ENCODE measurements around the gene GSTT2. TPM values are rescaled to one million over a fixed set of nuclear protein-coding genes. Genes with fewer than 3 reads are reported as not detected.

GSTT2 gene
- total RNA-seq: 0.38 TPM in 1 of 2 replicates, not detected in the other

DNA sequence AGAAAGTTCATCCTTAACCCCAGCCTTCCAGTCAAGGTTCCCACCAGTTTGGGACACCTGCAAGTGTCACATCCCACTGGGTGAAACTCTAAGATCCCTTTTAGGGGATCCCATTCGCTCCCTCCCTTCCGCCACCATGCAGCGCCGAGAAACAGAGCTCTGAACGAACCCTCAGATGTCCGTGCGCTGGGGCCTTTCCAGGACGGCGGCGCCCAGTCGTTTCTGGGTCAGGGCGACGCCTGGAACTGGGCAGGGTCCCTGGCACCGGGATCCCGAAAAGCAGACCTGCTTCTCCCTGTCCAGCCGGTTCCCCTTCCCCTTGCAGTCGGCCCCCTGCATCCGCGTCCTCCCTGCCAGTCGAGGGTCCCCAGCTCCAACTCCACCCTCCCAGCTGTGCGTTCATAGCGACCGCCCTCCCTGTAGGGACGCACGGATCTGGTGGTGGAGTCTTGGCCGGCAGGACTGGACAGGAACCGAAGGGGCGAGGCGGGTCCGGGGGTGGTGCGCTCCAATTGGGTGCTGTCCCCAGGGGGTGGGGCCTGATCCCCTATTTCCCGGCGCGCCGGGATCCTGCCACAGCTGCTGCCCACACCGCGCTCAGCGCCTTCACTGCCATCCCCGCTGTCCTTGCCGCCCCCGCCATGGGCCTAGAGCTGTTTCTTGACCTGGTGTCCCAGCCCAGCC is at the start of gene GSTT2:
GSTT2 (plus strand) TSS at position 578 of the 684 bp plus-strand sequence.

DNA sequence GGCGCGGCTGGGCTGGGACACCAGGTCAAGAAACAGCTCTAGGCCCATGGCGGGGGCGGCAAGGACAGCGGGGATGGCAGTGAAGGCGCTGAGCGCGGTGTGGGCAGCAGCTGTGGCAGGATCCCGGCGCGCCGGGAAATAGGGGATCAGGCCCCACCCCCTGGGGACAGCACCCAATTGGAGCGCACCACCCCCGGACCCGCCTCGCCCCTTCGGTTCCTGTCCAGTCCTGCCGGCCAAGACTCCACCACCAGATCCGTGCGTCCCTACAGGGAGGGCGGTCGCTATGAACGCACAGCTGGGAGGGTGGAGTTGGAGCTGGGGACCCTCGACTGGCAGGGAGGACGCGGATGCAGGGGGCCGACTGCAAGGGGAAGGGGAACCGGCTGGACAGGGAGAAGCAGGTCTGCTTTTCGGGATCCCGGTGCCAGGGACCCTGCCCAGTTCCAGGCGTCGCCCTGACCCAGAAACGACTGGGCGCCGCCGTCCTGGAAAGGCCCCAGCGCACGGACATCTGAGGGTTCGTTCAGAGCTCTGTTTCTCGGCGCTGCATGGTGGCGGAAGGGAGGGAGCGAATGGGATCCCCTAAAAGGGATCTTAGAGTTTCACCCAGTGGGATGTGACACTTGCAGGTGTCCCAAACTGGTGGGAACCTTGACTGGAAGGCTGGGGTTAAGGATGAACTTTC is 18.7 kb upstream of the GSTT2 start, which contains the start of gene GSTT2B:
GSTT2B (minus strand) TSS at position 112 of the 688 bp plus-strand sequence; CDS start at position 48, 64 bp downstream.

GRCh38 chr22:23966568-23966967 is 13.4 kb upstream of the GSTT2 start, which contains the start of gene DDTL:
Gene DDTL (plus strand): TSS chr22:23966888. CDS start chr22:23966915, 27 bp downstream.

DNA sequence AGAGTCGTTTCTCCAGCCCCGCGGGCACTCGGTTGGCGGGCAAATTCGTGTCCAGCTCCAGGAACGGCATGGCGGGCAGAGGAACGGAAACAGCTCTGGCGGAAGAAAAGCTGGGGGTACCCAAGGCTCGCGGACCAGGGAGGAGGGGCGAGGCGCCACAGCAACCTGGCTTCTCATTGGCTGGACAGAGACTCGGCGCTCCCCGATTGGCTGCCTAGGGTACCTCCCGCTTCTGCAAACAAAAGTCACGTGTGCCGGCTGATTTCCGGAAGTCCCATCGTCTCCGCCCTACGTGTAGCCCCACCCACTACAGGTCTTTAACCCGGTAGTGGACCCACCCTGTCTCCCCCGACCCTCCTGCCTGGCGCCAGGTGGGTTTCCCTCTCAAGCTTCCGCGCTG is 5.6 kb upstream of the GSTT2 start, which contains the start of gene DDT:
DDT (minus strand) TSS at position 97 of the 400 bp plus-strand sequence; CDS start at position 70, 27 bp downstream.

DNA sequence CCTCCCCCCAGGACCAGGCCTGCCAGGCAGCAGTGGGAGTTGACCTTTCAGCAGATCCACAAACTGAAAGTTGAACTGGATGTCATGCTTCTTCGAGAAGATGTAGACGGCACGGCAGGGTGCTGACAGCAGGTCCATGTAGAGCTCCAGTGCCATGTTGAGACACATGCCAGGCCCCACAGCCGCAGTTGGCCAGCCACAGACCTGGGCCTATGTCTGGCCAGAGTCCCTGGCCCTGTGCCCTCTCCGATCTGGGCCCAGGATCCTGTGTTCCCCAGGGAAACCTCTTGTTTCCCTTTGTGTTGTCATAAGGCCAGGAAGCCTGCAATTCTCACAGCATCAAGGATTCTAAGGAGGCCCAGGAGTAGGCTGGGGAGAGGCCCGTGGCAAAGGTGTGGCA is 25.3 kb downstream of the GSTT2 start, which contains the start of gene GSTT4:
GSTT4 (minus strand) TSS at position 253 of the 400 bp plus-strand sequence; CDS start at position 156, 97 bp downstream.

Other genes with a start within 250 kb of the GSTT2 start
- 1.9 and 3.0 TPM in 2 replicates for gene ZNF70, start 229.0 kb upstream of the GSTT2 start, total RNA-seq
- 0.18 TPM in 1 of 2 replicates, not detected in the other for gene VPREB3, start 225.7 kb upstream of the GSTT2 start, total RNA-seq
- 0.63 TPM in 1 of 2 replicates, not detected in the other for gene C22orf15, start 217.1 kb upstream of the GSTT2 start, total RNA-seq
- 4.3 and 8.4 TPM in 2 replicates for gene CHCHD10, start 212.2 kb upstream of the GSTT2 start, total RNA-seq
- gene MMP11, start 207.3 kb upstream of the GSTT2 start, total RNA-seq: 8.0 and 8.6 TPM in 2 replicates
- gene SMARCB1, start 193.2 kb upstream of the GSTT2 start, total RNA-seq: 26.6 and 33.3 TPM in 2 replicates
- 0.19 and 0.63 TPM in 2 replicates for gene DERL3, start 141.1 kb upstream of the GSTT2 start, total RNA-seq
- 4.7 and 5.1 TPM in 2 replicates for gene SLC2A11, start 122.3 kb upstream of the GSTT2 start, total RNA-seq
- gene MIF, start 85.8 kb upstream of the GSTT2 start, total RNA-seq: 349 and 403 TPM in 2 replicates
- 3.8 and 5.1 TPM in 2 replicates for gene GSTT2B, start 18.9 kb upstream of the GSTT2 start, total RNA-seq
- gene DDTL, start 13.2 kb upstream of the GSTT2 start, total RNA-seq: 2.4 and 2.5 TPM in 2 replicates
- gene DDT, start 5.7 kb upstream of the GSTT2 start, total RNA-seq: 103 and 113 TPM in 2 replicates
- gene GSTT4, start 25.3 kb downstream of the GSTT2 start, total RNA-seq: not detected in 2 replicates
- 26.2 and 46.3 TPM in 2 replicates for gene CABIN1, start 31.2 kb downstream of the GSTT2 start, total RNA-seq
- gene SUSD2, start 201.4 kb downstream of the GSTT2 start, total RNA-seq: 0.09 and 0.94 TPM in 2 replicates

Measured in endothelial cell of coronary artery (primary cell).